Urothelium cell line (cell line): ENCODE results near the gene ASB16.

Source experiments
- DNase-seq: peaks from one replicate; pipeline ENCODE4 v3.0.0; 2011; ENCODE audit warnings: low spot score, mixed read lengths
- FAIRE-seq: peaks from 2 replicates; lab custom pipeline; 2011; peaks lifted over from hg19 to GRCh38; lab: Jason Lieb, UNC

Gene ASB16

GRCh38 chr17:44207743-44208142 lies 37.2 kb downstream of the ASB16 start:
- no peak for DNase-seq
- FAIRE-seq, result peak; percentile 17

GRCh38 chr17:44209786-44210341 lies 39.4 kb downstream of the ASB16 start:
- no peak for FAIRE-seq

GRCh38 chr17:44210342-44211192 lies 40.1 kb downstream of the ASB16 start:
- FAIRE-seq (no peak), DNase-seq (no peak)

More at GRCh38 chr17:44209786-44210341, 39.4 kb downstream of the ASB16 start:
- no peak for DNase-seq

- no peak for FAIRE-seq
Measured at GRCh38 chr17:44211281-44212265, 41.1 kb downstream of the ASB16 start.

GRCh38 chr17:44212507-44213402 lies 42.3 kb downstream of the ASB16 start:
- DNase-seq (no peak), FAIRE-seq (no peak)

More at GRCh38 chr17:44211281-44212265, 41.1 kb downstream of the ASB16 start:
- no peak for DNase-seq

GRCh38 chr17:44213403-44214229 lies 43.1 kb downstream of the ASB16 start:
- DNase-seq, result no peak
- FAIRE-seq, result no peak

GRCh38 chr17:44214230-44214494 lies 43.7 kb downstream of the ASB16 start:
- DNase-seq (no peak), FAIRE-seq (no peak)

GRCh38 chr17:44214896-44215295 lies 44.4 kb downstream of the ASB16 start:
- DNase-seq, result no peak
- no peak for FAIRE-seq

- DNase-seq (no peak), FAIRE-seq (no peak)
Measured at GRCh38 chr17:44216173-44216572, 45.7 kb downstream of the ASB16 start.

DNA sequence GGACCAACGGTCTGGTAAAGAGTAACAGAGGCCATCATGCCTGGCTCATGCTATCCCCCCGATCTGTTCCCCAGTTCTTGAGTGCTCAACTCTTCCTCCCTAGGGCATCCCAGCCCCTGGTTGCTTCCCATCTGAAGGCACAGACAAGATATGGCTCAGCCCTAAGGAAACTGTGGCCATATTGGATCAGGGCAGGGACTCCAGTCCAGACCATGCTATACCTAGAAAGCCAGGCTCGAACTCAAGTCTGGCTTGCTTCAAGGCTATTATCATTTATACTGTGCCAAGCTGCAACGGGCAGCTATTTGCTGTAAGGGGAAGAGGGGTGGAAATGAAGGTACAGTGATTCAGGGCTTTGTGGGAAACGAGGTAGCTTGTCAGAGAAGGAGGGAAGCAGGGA lies 46.2 kb downstream of the ASB16 start:
- DNase-seq (no peak), FAIRE-seq (no peak)

DNA sequence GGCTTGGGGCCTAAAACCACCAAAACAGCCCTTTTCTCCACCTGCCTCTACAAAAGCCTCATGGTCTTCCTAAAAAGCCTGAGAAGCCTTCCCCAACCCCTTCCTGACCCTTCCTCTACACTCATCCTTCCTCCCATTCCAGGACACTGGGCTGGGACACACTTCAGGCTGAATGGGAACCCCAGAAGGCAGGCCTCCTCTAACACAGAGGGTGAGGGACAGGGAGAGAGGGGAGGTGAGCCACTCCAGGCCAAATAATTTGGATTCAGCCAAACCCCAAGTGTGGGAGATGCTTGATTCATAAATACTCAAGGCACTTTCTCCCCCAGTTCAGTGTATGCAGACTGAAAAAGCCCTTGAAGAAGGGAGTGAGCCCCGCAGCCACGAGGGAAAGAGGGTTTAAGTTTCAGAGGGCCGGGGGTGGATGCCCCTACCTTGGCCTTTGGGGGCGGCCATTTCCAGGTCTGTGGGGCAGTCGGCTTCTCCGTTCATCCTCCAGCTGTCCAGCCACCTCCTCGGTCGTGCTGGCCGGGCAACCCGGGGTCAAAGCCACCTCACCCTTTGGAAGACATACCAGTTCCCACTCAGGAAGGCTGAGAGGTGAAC lies 47.3 kb downstream of the ASB16 start:
- FAIRE-seq (no peak), DNase-seq (no peak)

- DNase-seq (peak; percentile 94), FAIRE-seq (no peak)
Measured at GRCh38 chr17:44218344-44219107, 48.0 kb downstream of the ASB16 start.

GRCh38 chr17:44219108-44219615 lies 48.7 kb downstream of the ASB16 start:
- FAIRE-seq (no peak), DNase-seq (peak; percentile 88)

GRCh38 chr17:44219616-44220212 lies 49.2 kb downstream of the ASB16 start, which contains the start of gene UBTF:
TSS of gene UBTF (minus strand) at chr17:44219675. CDS start at chr17:44218229, 1,446 bp downstream.
- DNase-seq (peak; percentile 69), FAIRE-seq (no peak)

- DNase-seq (peak; percentile 76), FAIRE-seq (no peak)
Measured at GRCh38 chr17:44220213-44221083, 49.9 kb downstream of the ASB16 start.

GRCh38 chr17:44221084-44221861 lies 50.8 kb downstream of the ASB16 start:
- FAIRE-seq (no peak), DNase-seq (peak; percentile 78)
